Breast epithelium (tissue), 4 donors: Measurements from ENCODE around the gene ABCF1. TPM values are rescaled to one million over a fixed set of nuclear protein-coding genes. Genes with fewer than 3 reads are reported as not detected.
A peak's percentile ranks its signal among the peaks of the same experiment; 100 is the strongest.

Experiments
- DNase-seq, 2 donors: peaks; one replicate each; pipeline ENCODE4 v3.0.0-alpha.2; 2019; ENCODE audit warnings: low spot score in 2 of 2
- H3K27ac ChIP-seq, 2 donors: fragments of 200-600 bp; sonication (generic) in 1 of 2; one replicate each; pipeline ENCODE4 v1.5.1; 2016 to 2019; ENCODE audit warnings: mild to moderate bottlenecking in 1 of 2
- H3K27me3 ChIP-seq, 2 donors: fragments of 200-600 bp; sonication (generic) in 1 of 2; one replicate each; pipeline versions ENCODE4 v1.5.1 to v1.6.0; 2017 to 2019; ENCODE audit warnings: control low read depth in 1 of 2, mild to moderate bottlenecking in 1 of 2
- H3K36me3 ChIP-seq: fragments of 200-600 bp; one replicate; pipeline ENCODE4 v1.5.1; 2019
- H3K4me1 ChIP-seq, 2 donors: fragments of 200-600 bp; sonication (generic); one replicate each; pipeline ENCODE4 v1.5.1; 2016 to 2019; ENCODE audit warnings: control low read depth in 1 of 2
- H3K4me3 ChIP-seq, 3 donors: fragments of 200-600 bp; sonication (generic); 1 replicate in 2 of 3; 2 replicates in 1 of 3; pipeline ENCODE4 v1.5.1; 2016 to 2019; ENCODE audit warnings: mild to moderate bottlenecking in 3 of 3, moderate library complexity in 2 of 3
- H3K9me3 ChIP-seq, 2 donors: fragments of 200-600 bp; sonication (generic) in 1 of 2; one replicate each; pipeline ENCODE4 v1.5.1; 2016 to 2019; ENCODE audit warnings: control low read depth in 1 of 2
- POLR2A ChIP-seq: fragments of 450-650 bp; IDR thresholded peaks from one replicate; pipeline ENCODE4 v1.6.1; 2016; ENCODE audit warnings: antibody characterized with exemption, mild to moderate bottlenecking, moderate library complexity
- POLR2AphosphoS5 ChIP-seq, 3 donors: sonication (generic); formaldehyde crosslinking; IDR thresholded peaks; one replicate each; pipeline ENCODE4 v1.6.1; 2017; ENCODE audit warnings: antibody characterized with exemption in 3 of 3
- intact Hi-C: fragments of 100-400 bp; cut with DNase I; formaldehyde crosslinking; loops from one replicate; pipeline ENCODE4 v1.15.1; 2023; ENCODE audit warnings: low total_unique reads
- total RNA-seq, 3 donors: library from RNA; depleted of rRNA; stranded (reverse); fragments of >200 nt; gene quantifications; one replicate each; pipeline ENCODE4 v1.1.0, GENCODE V29; 2016
- TF ChIP-seq, protein P1 (sequence below), 3 donors: fragments of 450-650 bp; IDR thresholded peaks; one replicate each; pipeline ENCODE4 v1.5.1; 2016 to 2017; ENCODE audit warnings: antibody characterized with exemption in 3 of 3, mild to moderate bottlenecking in 3 of 3, moderate library complexity in 3 of 3

Gene ABCF1
- total RNA-seq, 3 donors from 2014 or later, result 41.0 to 55.2 (median 51.5) TPM

DNA sequence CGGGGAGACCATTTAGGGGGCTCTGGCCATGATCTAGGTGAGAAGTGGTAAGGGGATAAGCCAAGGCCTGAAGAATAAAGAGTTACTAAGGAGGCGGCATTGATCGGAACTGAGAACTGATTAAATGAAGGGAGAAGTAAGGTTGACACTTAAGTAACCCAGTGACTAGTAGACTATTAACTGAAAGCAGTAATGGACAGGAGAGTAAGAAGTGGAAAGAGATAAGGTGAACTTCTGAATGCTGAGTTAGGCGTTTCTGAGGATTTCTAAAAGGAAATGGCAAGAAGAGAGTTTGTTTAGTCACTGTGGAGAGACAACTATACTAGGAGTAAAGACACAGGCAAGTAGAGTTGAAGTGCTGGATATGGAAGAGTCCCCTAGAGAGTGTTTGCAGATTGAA lies 1.9 kb downstream of the ABCF1 start:
- Histone ChIP-seq H3K9me3 (no peaks in the 10 kb centered on the region), H3K27ac (peak overlapping the region in 1 of 2 donors; percentile 91), H3K4me1 (peaks cover 3 to 6% of the 10 kb centered on the region in 2 donors), H3K27me3 (no peaks in the 10 kb centered on the region), H3K4me3 (no peak overlapping the region), H3K36me3 (no peaks in the 10 kb centered on the region)
- DNase-seq, result no peak
- intact Hi-C loops, result no loop called here
- no peak for TF ChIP-seq POLR2AphosphoS5 (IDR thresholded peaks at IDR 0.05)
- no peak for TF ChIP-seq POLR2A
- TF ChIP-seq, protein P1, sequence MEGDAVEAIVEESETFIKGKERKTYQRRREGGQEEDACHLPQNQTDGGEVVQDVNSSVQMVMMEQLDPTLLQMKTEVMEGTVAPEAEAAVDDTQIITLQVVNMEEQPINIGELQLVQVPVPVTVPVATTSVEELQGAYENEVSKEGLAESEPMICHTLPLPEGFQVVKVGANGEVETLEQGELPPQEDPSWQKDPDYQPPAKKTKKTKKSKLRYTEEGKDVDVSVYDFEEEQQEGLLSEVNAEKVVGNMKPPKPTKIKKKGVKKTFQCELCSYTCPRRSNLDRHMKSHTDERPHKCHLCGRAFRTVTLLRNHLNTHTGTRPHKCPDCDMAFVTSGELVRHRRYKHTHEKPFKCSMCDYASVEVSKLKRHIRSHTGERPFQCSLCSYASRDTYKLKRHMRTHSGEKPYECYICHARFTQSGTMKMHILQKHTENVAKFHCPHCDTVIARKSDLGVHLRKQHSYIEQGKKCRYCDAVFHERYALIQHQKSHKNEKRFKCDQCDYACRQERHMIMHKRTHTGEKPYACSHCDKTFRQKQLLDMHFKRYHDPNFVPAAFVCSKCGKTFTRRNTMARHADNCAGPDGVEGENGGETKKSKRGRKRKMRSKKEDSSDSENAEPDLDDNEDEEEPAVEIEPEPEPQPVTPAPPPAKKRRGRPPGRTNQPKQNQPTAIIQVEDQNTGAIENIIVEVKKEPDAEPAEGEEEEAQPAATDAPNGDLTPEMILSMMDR (IDR thresholded peaks at IDR 0.05), result no peak

DNA sequence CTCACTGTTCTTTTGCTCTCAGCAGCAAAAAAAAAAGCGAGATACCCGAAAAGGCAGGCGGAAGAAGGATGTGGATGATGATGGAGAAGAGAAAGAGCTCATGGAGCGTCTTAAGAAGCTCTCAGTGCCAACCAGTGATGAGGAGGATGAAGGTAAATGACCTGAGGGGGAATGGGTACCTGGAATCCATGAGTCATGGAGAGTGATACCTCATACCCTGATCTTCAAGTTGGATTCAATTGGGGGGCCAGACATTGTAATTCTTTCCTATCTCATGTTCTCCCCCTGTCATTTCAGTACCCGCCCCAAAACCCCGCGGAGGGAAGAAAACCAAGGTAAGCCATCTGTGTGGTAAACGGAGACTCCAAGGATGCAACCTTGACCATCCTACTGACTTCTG lies 6.8 kb downstream of the ABCF1 start:
- no peaks in the 10 kb centered on the region for H3K36me3 ChIP-seq

DNA sequence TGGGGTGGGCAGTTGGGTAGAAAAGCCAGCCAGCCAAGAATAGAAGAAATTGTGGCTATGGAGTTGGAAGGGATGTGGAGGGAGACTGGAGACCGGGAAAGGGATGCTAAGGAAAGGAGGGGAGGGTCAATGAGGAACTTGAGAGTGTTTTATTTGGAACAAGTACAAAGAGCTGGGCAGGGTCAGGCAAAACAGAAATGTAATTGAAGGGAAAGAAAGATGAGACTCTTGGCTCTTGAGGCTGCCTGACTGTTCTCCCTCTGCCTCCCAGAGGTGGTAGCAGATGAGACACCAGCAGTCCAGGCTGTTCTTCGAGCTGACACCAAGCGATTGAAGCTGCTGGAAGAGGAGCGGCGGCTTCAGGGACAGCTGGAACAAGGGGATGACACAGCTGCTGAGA lies 12.7 kb downstream of the ABCF1 start:
- no peaks in the 10 kb centered on the region for H3K9me3 ChIP-seq
- DNase-seq, result no peak
- TF ChIP-seq POLR2AphosphoS5 (IDR thresholded peaks at IDR 0.05), result no peak
- no peak for TF ChIP-seq POLR2A
- TF ChIP-seq, protein P1 (IDR thresholded peaks at IDR 0.05), result no peak
- H3K36me3 ChIP-seq, result peaks cover 17% of the 10 kb centered on the region
- H3K4me3 ChIP-seq, result no peak overlapping the region
- no peak overlapping the region for H3K27ac ChIP-seq
- H3K27me3 ChIP-seq, result no peaks in the 10 kb centered on the region
- intact Hi-C loops, result no loop called here
- no peaks in the 10 kb centered on the region for H3K4me1 ChIP-seq

More for the DNA sequence above, 6.8 kb downstream of the ABCF1 start:
- intact Hi-C loops, result no loop called here
- peaks cover 0 to 2% of the 10 kb centered on the region in 2 donors for H3K4me1 ChIP-seq
- TF ChIP-seq, protein P1 (IDR thresholded peaks at IDR 0.05), result no peak
- no peak for TF ChIP-seq POLR2A
- no peak for TF ChIP-seq POLR2AphosphoS5 (IDR thresholded peaks at IDR 0.05)
- no peak overlapping the region for H3K27ac ChIP-seq
- H3K27me3 ChIP-seq, result no peaks in the 10 kb centered on the region
- H3K4me3 ChIP-seq, result no peak overlapping the region
- no peak for DNase-seq
- no peaks in the 10 kb centered on the region for H3K9me3 ChIP-seq

DNA sequence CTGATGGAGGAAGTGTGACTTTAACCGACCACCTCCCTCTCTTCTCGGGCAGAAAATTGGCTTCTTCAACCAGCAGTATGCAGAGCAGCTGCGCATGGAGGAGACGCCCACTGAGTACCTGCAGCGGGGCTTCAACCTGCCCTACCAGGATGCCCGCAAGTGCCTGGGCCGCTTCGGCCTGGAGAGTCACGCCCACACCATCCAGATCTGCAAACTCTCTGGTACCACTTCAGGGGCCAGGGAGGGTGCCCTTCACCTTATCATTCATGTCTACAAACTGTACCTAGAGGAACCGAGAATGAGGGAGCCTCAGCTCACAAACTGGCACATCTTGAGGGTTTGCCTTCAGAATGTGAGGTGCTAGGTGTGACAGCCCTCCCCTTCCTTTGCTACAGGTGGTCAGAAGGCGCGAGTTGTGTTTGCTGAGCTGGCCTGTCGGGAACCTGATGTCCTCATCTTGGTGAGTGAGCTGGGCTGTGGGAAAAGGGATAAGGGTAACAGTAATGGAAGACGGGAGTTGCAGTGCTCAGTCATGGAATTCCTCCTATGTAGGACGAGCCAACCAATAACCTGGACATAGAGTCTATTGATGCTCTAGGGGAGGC lies 18.6 kb downstream of the ABCF1 start:
- intact Hi-C loops, result no loop called here
- peaks cover 17% of the 10 kb centered on the region for H3K36me3 ChIP-seq

DNA sequence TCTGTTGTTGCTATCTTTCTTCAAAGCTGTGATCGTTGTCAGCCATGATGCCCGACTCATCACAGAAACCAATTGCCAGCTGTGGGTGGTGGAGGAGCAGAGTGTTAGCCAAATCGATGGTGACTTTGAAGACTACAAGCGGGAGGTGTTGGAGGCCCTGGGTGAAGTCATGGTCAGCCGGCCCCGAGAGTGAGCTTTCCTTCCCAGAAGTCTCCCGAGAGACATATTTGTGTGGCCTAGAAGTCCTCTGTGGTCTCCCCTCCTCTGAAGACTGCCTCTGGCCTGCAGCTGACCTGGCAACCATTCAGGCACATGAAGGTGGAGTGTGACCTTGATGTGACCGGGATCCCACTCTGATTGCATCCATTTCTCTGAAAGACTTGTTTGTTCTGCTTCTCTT lies 19.3 kb downstream of the ABCF1 start:
- no peak for DNase-seq
- no peaks in the 10 kb centered on the region for H3K27me3 ChIP-seq
- H3K9me3 ChIP-seq, result no peaks in the 10 kb centered on the region
- no peak overlapping the region for H3K4me3 ChIP-seq
- peaks cover 12% of the 10 kb centered on the region for H3K36me3 ChIP-seq
- TF ChIP-seq, protein P1 (IDR thresholded peaks at IDR 0.05), result no peak
- no peak for TF ChIP-seq POLR2AphosphoS5 (IDR thresholded peaks at IDR 0.05)
- TF ChIP-seq POLR2A, result no peak
- peak overlapping the region; percentile 23 to 74 for H3K27ac ChIP-seq
- peaks cover 5 to 6% of the 10 kb centered on the region in 2 donors for H3K4me1 ChIP-seq
- intact Hi-C loops, result no loop called here

More for the DNA sequence above, 18.6 kb downstream of the ABCF1 start:
- H3K9me3 ChIP-seq, result no peaks in the 10 kb centered on the region
- no peaks in the 10 kb centered on the region for H3K27me3 ChIP-seq
- TF ChIP-seq POLR2AphosphoS5 (IDR thresholded peaks at IDR 0.05) (no peak), POLR2A (no peak)
- TF ChIP-seq, protein P1 (IDR thresholded peaks at IDR 0.05), result no peak
- H3K27ac ChIP-seq, result peak overlapping the region; percentile 8 to 74
- H3K4me3 ChIP-seq, result no peak overlapping the region
- no peak for DNase-seq
- peaks cover 5 to 6% of the 10 kb centered on the region in 2 donors for H3K4me1 ChIP-seq
